IPS DF 6.9 (cell line): ENCODE measurements around the gene DUSP2.

Experiments used
- DNase-seq: peaks from one replicate; pipeline ENCODE4 v3.0.0-alpha.2; 2013; ENCODE audit warnings: low read depth, low spot score
- H3K27ac ChIP-seq: one replicate; pipeline ENCODE4 v1.5.1; 2013; ENCODE audit warnings: low read length, control low read depth
- H3K27me3 ChIP-seq: 2 replicates; pipeline ENCODE4 v1.6.1; 2013; ENCODE audit warnings: mild to moderate bottlenecking, low read length; ENCODE audit not compliant: control insufficient read depth, insufficient read depth
- H3K36me3 ChIP-seq: 2 replicates; pipeline ENCODE4 v1.6.1; 2013; ENCODE audit warnings: low read length; ENCODE audit not compliant: control insufficient read depth, insufficient read depth
- H3K4me1 ChIP-seq: 2 replicates; pipeline ENCODE4 v1.6.1; 2013; ENCODE audit warnings: low read length; ENCODE audit not compliant: control insufficient read depth, insufficient read depth
- H3K4me3 ChIP-seq: 2 replicates; pipeline ENCODE4 v1.5.1; 2013; ENCODE audit warnings: mild to moderate bottlenecking, low read length
- H3K9me3 ChIP-seq: 2 replicates; pipeline ENCODE4 v1.6.1; 2013; ENCODE audit warnings: low read length, inconsistent platforms; ENCODE audit not compliant: control insufficient read depth, insufficient read depth
- WGBS: extraction: QIAGEN DNeasy Blood & Tissue Kit; methylation state at CpG from one replicate; pipeline ENCODE4 v1.1.7; 2013; ENCODE audit warnings: mixed read lengths, missing lambda C conversion rate; ENCODE audit not compliant: insufficient read length, insufficient coverage; 5-methylcytosine and 5-hydroxymethylcytosine counted together

The DUSP2 gene

GRCh38 chr2:96112501-96113366, 32.5 kb downstream of the DUSP2 start:
- Histone ChIP-seq H3K4me3 (no peak overlapping the region), H3K36me3 (no peaks in the 10 kb centered on the region), H3K27ac (no peak overlapping the region), H3K9me3 (no peaks in the 10 kb centered on the region), H3K27me3 (no peaks in the 10 kb centered on the region; the same call in 1 of the 2 replicates), H3K4me1 (peaks cover 12% of the 10 kb centered on the region)
- WGBS: no CpG with 5 or more reads among the region's 9 CpGs
- no peak for DNase-seq

- Histone ChIP-seq H3K9me3 (no peaks in the 10 kb centered on the region), H3K36me3 (no peaks in the 10 kb centered on the region), H3K4me3 (no peak overlapping the region), H3K4me1 (peaks cover 13% of the 10 kb centered on the region), H3K27ac (no peak overlapping the region), H3K27me3 (no peaks in the 10 kb centered on the region; the same call in 1 of the 2 replicates)
- no peak for DNase-seq
- no CpG with 5 or more reads among the region's 7 CpGs for WGBS
Observed at GRCh38 chr2:96111823-96112500, 33.3 kb downstream of the DUSP2 start.

- WGBS: no CpG with 5 or more reads among the region's 4 CpGs
- no peak overlapping the region for H3K4me3 ChIP-seq
- H3K9me3 ChIP-seq: no peaks in the 10 kb centered on the region
- H3K27me3 ChIP-seq: no peaks in the 10 kb centered on the region; the same call in 1 of the 2 replicates
- DNase-seq: no peak
- no peaks in the 10 kb centered on the region for H3K36me3 ChIP-seq
- H3K27ac ChIP-seq: no peak overlapping the region
- peaks cover 13% of the 10 kb centered on the region for H3K4me1 ChIP-seq
Observed at GRCh38 chr2:96111257-96111640, 34.0 kb downstream of the DUSP2 start.

- no peak overlapping the region for H3K27ac ChIP-seq
- peaks cover 13% of the 10 kb centered on the region for H3K4me1 ChIP-seq
- WGBS: no CpG with 5 or more reads among the region's 13 CpGs
Observed at GRCh38 chr2:96110621-96111256, 34.5 kb downstream of the DUSP2 start.

GRCh38 chr2:96109931-96110511, 35.2 kb downstream of the DUSP2 start:
- H3K27ac ChIP-seq: no peak overlapping the region
- DNase-seq: no peak
- no peaks in the 10 kb centered on the region for H3K36me3 ChIP-seq
- H3K9me3 ChIP-seq: no peaks in the 10 kb centered on the region
- no peaks in the 10 kb centered on the region for H3K27me3 ChIP-seq
- H3K4me1 ChIP-seq: peaks cover 13% of the 10 kb centered on the region
- H3K4me3 ChIP-seq: no peak overlapping the region
- WGBS: no CpG with 5 or more reads among the region's 3 CpGs

More at GRCh38 chr2:96110621-96111256, 34.5 kb downstream of the DUSP2 start:
- Histone ChIP-seq H3K9me3 (no peaks in the 10 kb centered on the region), H3K4me3 (no peak overlapping the region), H3K36me3 (no peaks in the 10 kb centered on the region), H3K27me3 (no peaks in the 10 kb centered on the region; the same call in 1 of the 2 replicates)
- no peak for DNase-seq

- Histone ChIP-seq H3K9me3 (no peaks in the 10 kb centered on the region), H3K4me3 (no peak overlapping the region), H3K27me3 (no peaks in the 10 kb centered on the region), H3K4me1 (peaks cover 13% of the 10 kb centered on the region), H3K36me3 (no peaks in the 10 kb centered on the region), H3K27ac (no peak overlapping the region)
- no CpG with 5 or more reads among the region's 3 CpGs for WGBS
- DNase-seq: no peak
Observed at GRCh38 chr2:96109361-96109680, 35.9 kb downstream of the DUSP2 start.

GRCh38 chr2:96108541-96109360, 36.5 kb downstream of the DUSP2 start:
- no peak for DNase-seq
- WGBS: no CpG with 5 or more reads among the region's 17 CpGs
- Histone ChIP-seq H3K9me3 (no peaks in the 10 kb centered on the region), H3K27ac (no peak overlapping the region), H3K36me3 (no peaks in the 10 kb centered on the region), H3K4me3 (no peak overlapping the region), H3K4me1 (peaks cover 13% of the 10 kb centered on the region), H3K27me3 (no peaks in the 10 kb centered on the region)

- Histone ChIP-seq H3K4me3 (no peak overlapping the region), H3K27me3 (no peaks in the 10 kb centered on the region), H3K4me1 (peaks cover 12% of the 10 kb centered on the region), H3K9me3 (no peaks in the 10 kb centered on the region), H3K27ac (no peak overlapping the region), H3K36me3 (no peaks in the 10 kb centered on the region)
- no peak for DNase-seq
- WGBS: no CpG with 5 or more reads among the region's 5 CpGs
Observed at GRCh38 chr2:96108151-96108540, 37.1 kb downstream of the DUSP2 start.

GRCh38 chr2:96107708-96108065, 37.6 kb downstream of the DUSP2 start:
- no peaks in the 10 kb centered on the region for H3K27me3 ChIP-seq
- WGBS: no CpG with 5 or more reads among the region's 3 CpGs
- no peak overlapping the region for H3K4me3 ChIP-seq
- no peak for DNase-seq
- H3K4me1 ChIP-seq: peaks cover 12% of the 10 kb centered on the region
- no peaks in the 10 kb centered on the region for H3K9me3 ChIP-seq
- H3K27ac ChIP-seq: no peak overlapping the region
- H3K36me3 ChIP-seq: no peaks in the 10 kb centered on the region
